KG1 (cell line): Measurements from ENCODE around the gene C4orf50.

ENCODE experiments used
- DNase-seq: peaks from one replicate; lab custom pipeline; 2025; lab: John Stamatoyannopoulos, UW

Gene C4orf50

DNA sequence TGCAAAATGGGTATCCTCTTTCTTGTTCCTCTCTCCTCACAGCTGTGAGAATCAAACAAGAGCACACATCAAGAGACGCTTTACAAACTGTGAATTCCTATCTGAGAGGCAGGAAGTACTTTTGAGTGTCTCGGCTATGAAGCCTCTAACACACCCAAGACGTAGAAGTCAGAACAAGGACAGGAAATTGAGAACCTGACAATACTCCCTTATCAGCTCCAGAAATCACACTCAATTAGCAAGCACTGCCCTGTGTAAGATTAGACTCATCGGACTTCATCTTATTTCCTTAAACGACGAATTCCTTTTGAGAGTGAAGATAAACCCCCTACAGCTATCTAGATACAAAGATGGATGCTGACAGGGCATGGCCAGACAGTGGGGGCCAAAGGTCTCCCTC lies 74.7 kb downstream of the C4orf50 start:
- no peak for DNase-seq

DNA sequence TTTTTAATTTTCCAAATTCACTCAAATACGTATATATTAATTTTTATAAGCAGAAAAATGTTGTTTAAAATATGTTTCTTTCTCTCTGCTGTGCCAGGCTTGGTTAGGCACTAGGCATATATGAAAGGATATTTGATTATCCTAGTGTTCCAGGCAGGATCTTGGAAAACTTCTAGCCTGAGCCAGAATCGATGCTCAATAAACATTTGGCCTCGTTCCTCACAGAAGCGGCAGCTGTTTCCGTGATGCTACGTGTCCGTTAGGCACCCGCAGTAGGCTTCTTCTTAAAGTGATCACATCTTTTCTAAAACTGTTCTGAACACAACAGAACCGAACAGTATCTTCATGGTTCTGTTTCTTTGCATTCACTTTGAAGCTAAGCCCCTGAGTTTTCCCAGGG lies 75.3 kb downstream of the C4orf50 start:
- DNase-seq, result no peak

DNA sequence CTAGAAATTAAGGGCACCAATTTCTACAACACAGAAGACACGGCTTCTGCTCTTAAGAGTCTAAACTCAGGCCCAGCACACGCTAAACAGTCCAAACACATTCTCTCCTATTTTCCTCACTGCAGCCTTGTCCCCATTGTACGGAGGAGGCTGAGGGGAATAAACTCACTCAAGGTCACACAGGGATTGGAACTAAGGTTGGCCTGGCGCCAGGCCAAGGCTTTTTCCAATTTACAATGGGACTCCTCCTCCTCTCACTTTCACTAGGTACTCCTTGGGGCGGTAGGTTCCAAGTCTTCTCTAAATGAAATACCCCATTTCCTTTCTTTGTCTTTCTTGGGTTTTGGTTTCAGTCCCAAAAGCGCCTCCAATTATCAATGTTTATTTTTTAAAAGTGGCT lies 76.6 kb downstream of the C4orf50 start:
- DNase-seq, result no peak

DNA sequence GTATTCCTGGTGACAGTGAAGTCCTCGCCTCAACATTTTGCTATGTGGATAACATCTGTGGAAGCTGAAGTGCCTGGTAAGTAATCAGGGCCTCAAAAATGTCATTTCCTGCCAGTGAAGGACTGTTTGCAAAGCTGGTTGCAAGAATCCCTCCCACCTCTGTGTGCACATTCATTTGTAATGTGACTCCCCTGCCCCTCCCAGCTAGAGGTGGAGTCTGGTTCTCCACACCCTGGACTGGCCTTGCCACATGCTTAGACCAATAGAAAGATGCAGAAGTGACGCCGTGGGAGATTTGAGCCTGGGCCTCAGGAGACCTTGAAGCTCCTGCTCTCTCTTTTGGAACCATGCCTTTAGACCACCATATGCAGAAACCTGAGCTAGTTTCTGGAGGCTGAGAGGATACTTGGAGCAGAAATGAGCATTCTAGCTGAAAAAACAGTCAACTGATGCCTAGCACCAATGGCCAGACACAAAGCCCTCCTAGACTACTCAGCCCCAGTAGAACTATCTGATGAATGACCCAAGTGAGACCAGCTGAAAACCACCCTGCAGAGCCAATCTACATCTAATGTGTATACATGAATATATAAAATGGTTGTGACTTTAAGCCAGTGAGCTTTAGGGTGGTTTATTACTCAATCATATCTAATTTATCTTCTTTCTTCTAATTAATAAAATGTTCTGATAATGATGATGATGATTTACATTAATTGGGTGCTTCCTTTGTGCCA lies 77.6 kb downstream of the C4orf50 start:
- no peak for DNase-seq

GRCh38 chr4:5933996-5934831 lies 84.0 kb downstream of the C4orf50 start:
- no peak for DNase-seq

- no peak for DNase-seq
These were observed 85.1 kb downstream of the C4orf50 start for GRCh38 chr4:5933116-5933515.

DNA sequence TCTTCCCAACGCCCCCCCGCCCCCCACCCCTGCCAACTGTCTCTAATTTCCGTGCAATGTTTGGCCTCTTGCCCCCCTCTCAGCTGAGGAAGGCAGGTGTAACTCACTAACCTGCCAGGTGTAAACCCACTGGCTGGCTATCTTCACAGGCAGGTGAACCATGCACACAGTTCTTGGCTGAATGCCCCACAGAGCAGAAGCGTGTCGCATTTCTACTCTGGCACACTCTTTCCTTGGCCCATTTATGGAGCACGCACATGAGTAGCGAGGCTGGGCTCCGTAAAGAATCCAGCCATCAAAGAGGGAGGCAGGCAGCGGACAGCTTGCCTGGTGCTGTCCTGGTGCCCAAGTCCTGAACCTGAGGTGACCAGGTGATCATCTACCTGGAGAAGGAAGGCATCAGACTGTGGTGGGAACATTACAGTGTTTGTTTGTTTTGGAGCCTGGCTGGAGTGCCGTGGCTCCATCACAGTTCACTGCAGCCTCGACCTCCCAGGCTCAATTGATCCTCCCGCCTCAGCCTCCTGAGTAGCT lies 86.1 kb downstream of the C4orf50 start:
- DNase-seq, result no peak

GRCh38 chr4:5931526-5931925 lies 86.7 kb downstream of the C4orf50 start:
- DNase-seq, result no peak

DNA sequence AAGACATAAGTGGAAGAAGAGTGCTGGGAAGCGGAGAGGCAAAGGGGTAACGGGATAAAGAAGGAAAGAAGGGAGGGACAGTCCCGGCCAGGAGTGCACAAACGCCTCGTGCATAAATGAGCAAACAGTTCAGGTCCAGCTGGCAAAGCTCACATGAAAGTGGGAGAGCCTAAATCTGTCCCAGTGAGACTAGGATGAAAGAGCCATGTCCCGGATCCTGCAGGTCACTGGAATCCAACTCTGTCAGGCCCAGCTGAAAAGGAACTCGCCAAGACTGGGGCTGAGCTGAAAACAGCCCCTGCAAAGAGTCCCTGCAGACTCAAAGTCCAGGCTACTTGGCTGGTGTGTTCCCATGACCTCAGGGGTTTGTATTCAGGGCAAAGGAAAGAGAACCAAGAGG lies 87.4 kb downstream of the C4orf50 start:
- no peak for DNase-seq

GRCh38 chr4:5930456-5930855 lies 87.8 kb downstream of the C4orf50 start:
- DNase-seq, result no peak

GRCh38 chr4:5928844-5929420 lies 89.3 kb downstream of the C4orf50 start:
- DNase-seq, result no peak

GRCh38 chr4:5928274-5928673 lies 90.0 kb downstream of the C4orf50 start:
- DNase-seq, result no peak

GRCh38 chr4:5927747-5928146 lies 90.5 kb downstream of the C4orf50 start:
- no peak for DNase-seq

GRCh38 chr4:5927116-5927515 lies 91.1 kb downstream of the C4orf50 start:
- DNase-seq, result no peak

GRCh38 chr4:5926598-5926997 lies 91.6 kb downstream of the C4orf50 start:
- no peak for DNase-seq

DNA sequence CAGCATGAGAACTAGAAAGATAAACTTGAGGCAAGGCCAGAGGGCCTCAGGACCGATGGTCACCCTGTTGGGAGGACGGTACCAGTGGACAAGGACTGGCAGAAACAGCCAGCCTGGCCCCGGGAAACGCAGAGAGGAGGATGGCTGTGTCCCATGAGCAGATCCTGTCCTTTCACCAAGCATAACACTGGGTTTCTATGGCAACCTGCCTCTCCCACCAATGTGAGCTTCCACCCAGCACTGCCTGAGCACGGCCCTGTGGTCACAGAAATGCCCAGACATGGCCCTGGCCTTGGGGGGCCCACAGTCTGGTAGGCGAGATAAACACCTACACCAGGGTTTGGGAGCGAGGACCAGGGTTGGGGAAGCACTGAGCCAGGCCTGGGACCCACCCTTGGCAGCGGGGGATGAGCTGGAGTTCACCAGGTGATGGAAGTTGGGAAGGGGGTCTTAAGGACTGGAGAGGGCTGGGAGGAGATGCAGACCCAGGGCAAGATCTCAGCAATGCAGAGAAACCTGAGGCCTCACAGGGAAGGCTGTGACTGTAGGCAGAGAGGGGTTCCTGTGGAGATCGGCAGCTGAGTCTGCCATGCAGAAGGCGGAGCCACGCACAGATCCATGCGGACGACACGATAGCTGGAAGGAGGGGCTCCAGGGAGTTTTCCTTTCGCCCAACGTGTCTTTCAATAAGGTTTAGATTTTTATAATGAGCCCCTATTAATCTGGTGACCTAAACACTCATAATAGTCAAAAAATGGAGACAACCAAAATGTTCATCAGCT lies 92.6 kb downstream of the C4orf50 start:
- no peak for DNase-seq

- DNase-seq, result no peak
These were observed 93.6 kb downstream of the C4orf50 start for GRCh38 chr4:5924461-5925125.

DNA sequence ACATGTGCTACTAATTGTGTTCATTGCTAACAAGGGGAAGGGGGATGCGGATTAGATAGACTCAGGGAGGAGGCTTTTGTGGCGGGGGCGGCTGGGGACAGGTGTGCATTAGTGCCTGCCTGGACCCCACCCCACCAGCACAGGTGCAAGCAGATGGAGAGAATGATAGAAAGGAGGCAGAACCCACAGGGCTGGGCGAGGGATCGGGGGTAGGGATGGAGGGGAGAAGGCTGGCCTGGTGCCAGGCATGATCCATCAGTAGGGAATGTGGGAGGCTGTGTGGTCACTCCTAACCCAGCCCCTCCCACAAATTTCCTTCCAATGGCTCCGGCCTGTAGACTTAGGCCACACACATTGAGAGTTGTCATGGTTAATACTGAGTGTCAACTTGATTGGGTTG lies 94.9 kb downstream of the C4orf50 start:
- DNase-seq, result no peak

DNA sequence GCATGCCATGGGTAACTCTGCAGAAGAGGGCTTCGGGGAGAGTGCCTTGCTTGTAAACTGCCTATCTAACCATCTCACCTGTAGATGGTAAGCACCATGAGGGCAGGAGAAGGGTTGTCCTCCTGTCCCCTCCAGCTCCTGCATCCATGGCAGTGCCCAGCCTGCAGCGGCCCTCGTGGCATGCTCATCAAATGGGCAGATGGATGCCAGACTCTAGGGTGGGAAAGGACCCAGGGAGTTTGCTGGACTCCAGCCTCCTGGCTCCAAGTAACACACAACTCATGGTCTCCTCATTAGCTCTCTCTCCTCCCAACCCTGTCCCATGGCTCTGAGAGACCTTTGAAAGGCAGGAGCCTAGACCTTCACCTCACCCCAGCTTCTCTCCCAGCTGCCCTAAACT lies 95.7 kb downstream of the C4orf50 start:
- no peak for DNase-seq

DNA sequence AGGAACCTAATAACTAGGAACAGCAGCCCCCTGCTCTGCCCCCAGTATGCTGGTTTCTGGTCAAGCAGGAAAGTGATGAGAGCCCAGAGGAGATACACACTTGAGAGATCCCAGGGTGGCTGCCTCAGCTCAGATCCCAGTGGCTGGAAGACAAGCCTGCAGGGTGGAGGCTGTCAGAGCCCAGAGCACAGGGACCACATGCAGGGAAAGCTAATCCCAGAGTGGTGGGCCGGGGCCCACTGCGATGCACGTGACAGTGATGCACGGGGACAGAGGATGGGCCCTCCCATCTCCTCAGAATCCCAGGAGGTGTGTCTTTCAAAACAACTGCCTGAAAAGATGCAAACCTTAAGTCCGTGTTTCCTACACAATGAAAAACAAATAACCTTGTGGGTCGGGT lies 96.2 kb downstream of the C4orf50 start:
- no peak for DNase-seq
